AG04450 (cell line): ENCODE data around the gene NFIB. TPM values are rescaled to one million over a fixed set of nuclear protein-coding genes. Genes with fewer than 3 reads are reported as not detected.

Experiments
- CTCF ChIA-PET: fragments of 300-600, 350-600 bp; formaldehyde crosslinking; extraction: SDS; loops from one replicate; lab custom pipeline; 2022; ENCODE audit warnings: antibody characterized with exemption, inconsistent platforms; lab: Charles Lee
- POLR2A ChIA-PET: fragments of 350-600 bp; formaldehyde crosslinking; extraction: SDS; loops from one replicate; lab custom pipeline; 2021; ENCODE audit warnings: antibody characterized with exemption, inconsistent platforms; lab: Yijun Ruan, JAX
- DNase-seq: peaks from one replicate; pipeline ENCODE4 v3.0.0-alpha.2; 2011; ENCODE audit warnings: low read depth, low spot score
- H3K27ac ChIP-seq: one replicate; pipeline ENCODE4 v1.5.1; 2012; ENCODE audit warnings: low read depth, low read length, control low read depth
- H3K27me3 ChIP-seq: one replicate; pipeline ENCODE4 v1.6.0; 2012; ENCODE audit warnings: low read length; ENCODE audit not compliant: control insufficient read depth, insufficient read depth
- H3K4me3 ChIP-seq: 2 replicates; pipeline ENCODE4 v1.5.1; 2011; ENCODE audit warnings: mild to moderate bottlenecking, low read depth, low read length, control low read depth
- H3K9me3 ChIP-seq: 2 replicates; pipeline ENCODE4 v1.5.1; 2012; ENCODE audit warnings: low read length; ENCODE audit not compliant: control insufficient read depth, insufficient read depth
- polyA plus RNA-seq: library from polyadenylated mRNA; depleted of rRNA; stranded (reverse); fragments of >200 nt; gene quantifications from 2 replicates; pipeline ENCODE4 v1.2.3, GENCODE V29; 2011
- TF ChIP-seq, protein P1 (sequence below): IDR thresholded peaks from 2 replicates; pipeline ENCODE4 v1.5.1; 2011; ENCODE audit warnings: low read depth, low read length, control low read depth, inconsistent platforms

Gene NFIB
- polyA plus RNA-seq, 1 experiment, result 2.2 TPM

DNA sequence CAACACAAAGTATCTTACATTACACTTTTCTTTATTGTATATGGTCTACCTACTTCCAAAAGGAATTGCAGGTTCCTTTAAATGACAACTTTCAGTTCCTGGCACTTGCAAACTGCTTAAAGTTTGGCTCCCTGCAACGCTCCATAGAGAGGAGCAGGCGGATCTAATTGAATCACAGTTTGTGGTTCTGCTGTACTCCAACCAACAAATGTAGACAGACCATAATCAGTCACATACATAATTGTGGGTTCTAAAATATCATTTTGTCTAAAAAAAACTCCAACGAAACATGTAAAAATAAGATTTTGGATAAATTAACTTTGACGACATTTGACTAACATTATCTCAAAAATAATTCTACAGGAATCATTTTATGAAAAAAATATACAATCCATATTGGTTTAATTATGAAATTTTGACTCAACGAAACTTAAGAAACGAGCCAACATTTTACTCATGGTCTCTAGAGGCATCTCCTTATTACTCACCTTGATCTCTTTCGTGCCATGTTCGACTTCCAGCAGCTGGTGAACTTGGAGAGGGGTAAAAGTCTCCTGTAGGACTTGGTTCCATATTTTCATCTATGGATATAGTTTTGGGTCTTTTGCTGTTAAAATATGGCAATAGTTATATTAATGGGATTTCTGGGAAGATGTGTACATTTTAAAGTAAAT lies 167.6 kb downstream of the NFIB start:
- ChIA-PET CTCF (no interaction called here), POLR2A (no interaction called here)
- no peaks in the 10 kb centered on the region for H3K9me3 ChIP-seq
- no peaks in the 10 kb centered on the region for H3K27me3 ChIP-seq
- no peak overlapping the region for H3K4me3 ChIP-seq
- TF ChIP-seq, protein P1, sequence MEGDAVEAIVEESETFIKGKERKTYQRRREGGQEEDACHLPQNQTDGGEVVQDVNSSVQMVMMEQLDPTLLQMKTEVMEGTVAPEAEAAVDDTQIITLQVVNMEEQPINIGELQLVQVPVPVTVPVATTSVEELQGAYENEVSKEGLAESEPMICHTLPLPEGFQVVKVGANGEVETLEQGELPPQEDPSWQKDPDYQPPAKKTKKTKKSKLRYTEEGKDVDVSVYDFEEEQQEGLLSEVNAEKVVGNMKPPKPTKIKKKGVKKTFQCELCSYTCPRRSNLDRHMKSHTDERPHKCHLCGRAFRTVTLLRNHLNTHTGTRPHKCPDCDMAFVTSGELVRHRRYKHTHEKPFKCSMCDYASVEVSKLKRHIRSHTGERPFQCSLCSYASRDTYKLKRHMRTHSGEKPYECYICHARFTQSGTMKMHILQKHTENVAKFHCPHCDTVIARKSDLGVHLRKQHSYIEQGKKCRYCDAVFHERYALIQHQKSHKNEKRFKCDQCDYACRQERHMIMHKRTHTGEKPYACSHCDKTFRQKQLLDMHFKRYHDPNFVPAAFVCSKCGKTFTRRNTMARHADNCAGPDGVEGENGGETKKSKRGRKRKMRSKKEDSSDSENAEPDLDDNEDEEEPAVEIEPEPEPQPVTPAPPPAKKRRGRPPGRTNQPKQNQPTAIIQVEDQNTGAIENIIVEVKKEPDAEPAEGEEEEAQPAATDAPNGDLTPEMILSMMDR, result no peak
- no peak overlapping the region for H3K27ac ChIP-seq
- DNase-seq, result no peak

DNA sequence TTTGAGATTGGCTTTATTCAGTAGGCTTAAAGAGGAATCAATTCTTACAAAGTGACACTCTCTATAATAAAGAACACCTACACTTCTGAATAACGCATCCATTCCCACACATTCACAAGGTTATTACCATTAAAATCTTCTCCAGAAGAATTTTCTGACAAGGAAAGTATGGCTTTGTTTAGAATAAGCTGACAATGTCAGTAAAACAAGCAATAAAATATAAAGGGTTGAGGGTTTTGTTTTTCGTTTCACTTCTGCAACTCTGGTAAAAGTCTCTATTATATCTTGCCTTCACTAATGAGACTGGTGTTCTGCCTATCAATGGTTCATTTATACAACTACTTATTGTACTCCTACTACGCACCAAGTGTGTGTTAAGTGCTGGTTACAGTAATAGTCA lies 169.7 kb downstream of the NFIB start:
- no peak for DNase-seq
- Histone ChIP-seq H3K4me3 (no peak overlapping the region), H3K27ac (no peak overlapping the region), H3K9me3 (no peaks in the 10 kb centered on the region), H3K27me3 (no peaks in the 10 kb centered on the region)
- ChIA-PET POLR2A (no interaction called here), CTCF (interaction anchor here (0.6 kb wide), 1 partner anchor 324 kb away, joined by 3 read pairs; no protein-coding TSS in a partner anchor)
- TF ChIP-seq, protein P1, result no peak

DNA sequence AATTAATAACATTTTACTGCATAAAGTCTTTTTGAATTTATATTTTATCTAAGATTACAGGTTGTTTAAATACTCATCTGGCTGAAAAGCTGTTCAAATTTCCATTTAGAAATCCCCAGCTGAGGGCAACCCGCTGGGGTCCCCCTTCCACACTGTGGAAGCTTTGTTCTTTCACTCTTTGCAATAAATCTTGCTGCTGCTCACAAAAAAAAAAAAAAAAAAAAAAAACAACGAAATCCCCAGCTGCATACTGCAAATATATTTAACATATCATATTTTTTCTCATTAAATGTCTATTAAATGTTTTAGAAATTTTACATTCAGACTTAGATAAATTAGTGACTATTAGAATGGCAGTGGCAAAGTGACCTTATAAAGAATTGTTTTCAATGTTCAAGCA lies 172.2 kb downstream of the NFIB start:
- Histone ChIP-seq H3K27me3 (no peaks in the 10 kb centered on the region), H3K9me3 (no peaks in the 10 kb centered on the region), H3K27ac (no peak overlapping the region), H3K4me3 (no peak overlapping the region)
- DNase-seq, result no peak
- ChIA-PET POLR2A (no interaction called here), CTCF (no interaction called here)
- TF ChIP-seq, protein P1, result no peak

DNA sequence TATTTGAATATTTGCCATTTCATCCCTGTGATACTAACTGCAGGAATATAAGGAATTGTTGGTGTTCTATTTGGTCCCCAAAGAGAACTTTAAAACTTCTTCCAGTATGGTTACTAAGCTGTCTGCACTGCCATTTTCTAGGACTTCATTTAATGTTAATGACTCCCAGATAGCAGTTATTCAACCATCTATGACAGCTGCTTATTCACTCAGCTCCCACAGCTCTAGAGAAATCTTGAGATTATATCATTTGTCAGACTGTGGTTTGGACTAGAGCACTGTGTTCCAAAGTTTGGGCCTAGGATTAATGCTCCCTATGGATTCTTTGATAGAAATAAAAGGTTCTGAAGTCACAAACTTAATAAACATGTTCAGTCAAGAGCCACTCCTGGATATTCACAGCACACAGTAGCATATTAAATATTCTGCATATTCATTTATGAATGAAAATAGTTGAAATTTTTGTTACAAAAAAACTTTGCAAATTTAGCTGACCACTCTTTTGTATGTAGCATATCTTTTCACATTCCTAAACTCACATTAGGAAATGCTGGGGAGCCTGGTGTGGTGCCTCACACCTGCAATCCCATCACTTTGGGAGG lies 173.7 kb downstream of the NFIB start:
- H3K4me3 ChIP-seq, result no peak overlapping the region
- ChIA-PET POLR2A (no interaction called here), CTCF (interaction anchor here (0.6 kb wide), 1 partner anchor 11 kb away, joined by 3 read pairs; no protein-coding TSS in a partner anchor)
- H3K27me3 ChIP-seq, result no peaks in the 10 kb centered on the region
- no peaks in the 10 kb centered on the region for H3K9me3 ChIP-seq
- no peak for DNase-seq
- H3K27ac ChIP-seq, result no peak overlapping the region
- TF ChIP-seq, protein P1, result no peak

DNA sequence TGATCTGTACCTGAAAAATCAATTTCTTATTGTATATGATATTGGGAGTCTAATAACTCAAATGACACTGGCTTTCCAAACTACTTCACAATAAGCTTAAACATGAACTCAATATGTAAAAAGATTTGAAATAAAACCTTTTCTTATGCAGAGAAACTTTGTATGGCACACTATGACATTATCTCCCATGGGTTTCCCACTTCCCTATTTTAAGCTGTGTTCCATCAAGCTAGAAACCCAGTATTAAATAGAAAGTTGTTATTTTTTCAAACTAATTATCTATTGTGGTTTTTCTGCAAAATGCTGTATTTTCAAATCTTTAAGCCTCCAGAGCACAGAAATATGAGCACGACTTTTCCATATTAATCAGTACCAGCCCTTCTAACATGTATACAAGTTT lies 174.7 kb downstream of the NFIB start:
- H3K4me3 ChIP-seq, result no peak overlapping the region
- no peaks in the 10 kb centered on the region for H3K27me3 ChIP-seq
- no peak for DNase-seq
- CTCF ChIA-PET, result interaction anchor here (0.5 to 0.6 kb wide), 2 partner anchors 10 to 845 kb away, joined by 3 read pairs; no protein-coding TSS in a partner anchor
- TF ChIP-seq, protein P1, result no peak
- no peak overlapping the region for H3K27ac ChIP-seq
- no peaks in the 10 kb centered on the region for H3K9me3 ChIP-seq
- POLR2A ChIA-PET, result no interaction called here
